Adrenal gland (tissue), 12 donors: ENCODE results near the gene RNF217. TPM values are rescaled to one million over a fixed set of nuclear protein-coding genes. Genes with fewer than 3 reads are reported as not detected.

Source experiments
- DNase-seq, 7 donors: peaks; one replicate each; pipeline ENCODE4 v3.0.0-alpha.2; 2019 to 2020
- H3K27ac ChIP-seq, 5 donors: fragments of 200-600 bp; sonication (generic) in 4 of 5; 1 replicate in 3 of 5; 2 replicates in 2 of 5; pipeline versions ENCODE4 v1.5.1 to v1.8.0; 2016 to 2020; ENCODE audit warnings: mild to moderate bottlenecking in 1 of 5
- H3K27me3 ChIP-seq: fragments of 200-600 bp; 2 replicates; pipeline ENCODE4 v1.8.0; 2021
- H3K36me3 ChIP-seq, 2 donors: fragments of 200-600 bp; replicated peaks in 1 of 2; 1 replicate in 1 of 2; 2 replicates in 1 of 2; pipeline versions ENCODE4 v1.5.1 to v1.8.0; 2018 to 2022
- H3K4me1 ChIP-seq, 2 donors: fragments of 200-600 bp; replicated peaks in 1 of 2; 1 replicate in 1 of 2; 2 replicates in 1 of 2; pipeline versions ENCODE4 v1.5.1 to v1.8.0; 2018 to 2021
- H3K4me3 ChIP-seq, 4 donors: fragments of 200-600 bp; sonication (generic) in 3 of 4; one replicate each; pipeline ENCODE4 v1.5.1; 2016 to 2018
- H3K9me3 ChIP-seq, 3 donors: fragments of 200-600 bp; sonication (generic) in 1 of 3; replicated peaks in 1 of 3; 1 replicate in 2 of 3; 2 replicates in 1 of 3; pipeline versions ENCODE4 v1.5.1 to v1.8.0; 2016 to 2021
- POLR2A ChIP-seq, 2 donors: fragments of 450-650 bp; IDR thresholded peaks; one replicate each; pipeline ENCODE4 v1.6.1; 2017; ENCODE audit warnings: antibody characterized with exemption in 2 of 2, mild to moderate bottlenecking in 2 of 2, moderate library complexity in 1 of 2
- WGBS, 4 donors: extraction: QIAGEN DNeasy Blood & Tissue Kit in 2 of 4; methylation state at CpG; one replicate each; pipeline versions ENCODE4 v1.1.5 to v1.1.7; 2013 to 2017; 5-methylcytosine and 5-hydroxymethylcytosine counted together
- intact Hi-C, 2 donors: fragments of 100-400 bp; cut with DNase I; formaldehyde crosslinking; loops; one replicate each; pipeline versions ENCODE4 v1.14.1 to v1.15.0; 2022 to 2023
- polyA plus RNA-seq, 3 donors: library from polyadenylated mRNA; stranded (reverse); fragments of 200-250 nt in 2 of 3; fragments of 350-450 nt in 1 of 3; fragmentation: Illumina TruSeq in 1 of 3; extraction: RNeasy Lipid Tissue Mini Kit (QIAGEN cat#74804) in 1 of 3; gene quantifications; one replicate each; pipeline ENCODE4 v1.2.3, GENCODE V29; 2013 to 2014
- total RNA-seq, 9 donors: library from RNA; depleted of rRNA in 4 of 9; stranded (reverse); fragments of >200 nt in 4 of 9; fragments of 120-200 nt in 1 of 9; fragmentation: NEBNext Ultra II Directional in 1 of 9; extraction: Animal tissue kit (Norgen Biotek cat#: 25700) in 1 of 9; gene quantifications; one replicate each; pipeline versions ENCODE4 v1.1.0 to v1.2.4, GENCODE V29; 2013 to 2023
- TF ChIP-seq, protein P1 (sequence below), 6 experiments: fragments of 450-650 bp in 4 of 6; fragments of 200-600 bp in 2 of 6; sonication (generic) in 1 of 6; IDR thresholded peaks; 1 replicate in 5 of 6; 2 replicates in 1 of 6; pipeline versions ENCODE4 v1.5.1 to v1.8.0; 2016 to 2021; ENCODE audit warnings: antibody characterized with exemption in 6 of 6, mild to moderate bottlenecking in 2 of 6, moderate library complexity in 1 of 6
- donor health status: healthy with polysubstance abuse.
- donor health status: Bipolar disorder and iron deficiency.
- donor health status: DM: yes; HTN: yes; CAD: no.
- donor health status: DM: no; HTN: no; CAD: no.
- donor health status: DM: no; HTN: no; CAD: no.
- donor health status: DM: yes; HTN: yes; CAD: no.

The RNF217 gene
- total and polyA plus RNA-seq, 12 donors: 4.6 to 23.0 (median 11.5) TPM

DNA sequence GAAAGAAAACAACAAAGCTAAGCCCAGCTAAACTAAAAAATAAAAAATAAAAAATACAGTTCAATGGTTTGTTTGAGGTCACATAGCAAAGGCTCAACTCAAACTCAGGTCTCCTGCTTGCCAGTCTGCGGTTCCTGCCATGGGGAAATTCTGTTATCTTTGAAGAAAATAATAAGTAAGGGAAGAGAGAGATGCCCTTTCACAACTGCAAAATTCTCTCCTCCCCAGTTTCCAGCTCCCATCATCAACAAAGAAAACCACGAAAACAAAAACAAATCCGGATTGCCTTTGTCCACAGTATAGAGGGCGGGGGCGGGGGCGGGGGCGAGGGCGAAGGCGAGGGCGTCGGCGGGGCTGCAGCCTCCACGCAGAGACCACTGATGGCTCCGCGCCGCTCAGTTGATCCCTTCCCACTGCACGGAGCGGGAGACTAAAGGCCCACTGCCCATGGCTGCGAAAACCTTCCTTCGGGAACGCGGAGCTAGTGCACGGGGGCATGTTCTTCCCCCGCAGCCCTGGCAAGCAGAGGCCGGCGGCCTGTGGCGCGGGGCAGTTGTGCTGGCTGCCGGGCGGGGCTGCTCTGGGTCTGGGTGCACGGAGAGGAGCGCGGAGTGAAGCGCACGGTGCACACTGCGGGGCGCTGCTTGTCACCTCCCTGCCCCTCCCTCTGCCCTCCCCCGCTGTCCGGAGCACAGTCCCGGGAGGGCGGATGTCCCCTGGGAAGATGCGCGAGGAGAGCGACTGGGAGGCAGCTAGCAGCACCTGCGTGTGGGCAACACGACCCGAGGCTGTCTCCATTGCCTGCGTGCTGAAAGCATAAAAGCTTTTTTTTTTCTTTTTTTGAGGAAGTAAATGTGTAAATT, 137.2 kb downstream of the RNF217 start:
- peak; percentile 62 to 75 (median 67) for DNase-seq
- H3K4me1 ChIP-seq: peaks cover 3 to 6% of the 10 kb centered on the region in 2 donors

GRCh38 chr6:125100074-125100652, 137.9 kb downstream of the RNF217 start:
- Histone ChIP-seq H3K9me3 (no peaks in the 10 kb centered on the region), H3K4me1 (peaks cover 3 to 6% of the 10 kb centered on the region in 2 donors), H3K27me3 (no peaks in the 10 kb centered on the region), H3K27ac (no peak overlapping the region), H3K4me3 (peak overlapping the region in 2 of 4 donors; percentile 27 to 57), H3K36me3 (no peaks in the 10 kb centered on the region)
- WGBS, 4 donors: 83 to 87% (median 84%) methylated on average over 10 of the region's 10 CpGs
- intact Hi-C loops: no loop called here
- no peak for TF ChIP-seq POLR2A (IDR thresholded peaks at IDR 0.05)
- TF ChIP-seq, protein P1, sequence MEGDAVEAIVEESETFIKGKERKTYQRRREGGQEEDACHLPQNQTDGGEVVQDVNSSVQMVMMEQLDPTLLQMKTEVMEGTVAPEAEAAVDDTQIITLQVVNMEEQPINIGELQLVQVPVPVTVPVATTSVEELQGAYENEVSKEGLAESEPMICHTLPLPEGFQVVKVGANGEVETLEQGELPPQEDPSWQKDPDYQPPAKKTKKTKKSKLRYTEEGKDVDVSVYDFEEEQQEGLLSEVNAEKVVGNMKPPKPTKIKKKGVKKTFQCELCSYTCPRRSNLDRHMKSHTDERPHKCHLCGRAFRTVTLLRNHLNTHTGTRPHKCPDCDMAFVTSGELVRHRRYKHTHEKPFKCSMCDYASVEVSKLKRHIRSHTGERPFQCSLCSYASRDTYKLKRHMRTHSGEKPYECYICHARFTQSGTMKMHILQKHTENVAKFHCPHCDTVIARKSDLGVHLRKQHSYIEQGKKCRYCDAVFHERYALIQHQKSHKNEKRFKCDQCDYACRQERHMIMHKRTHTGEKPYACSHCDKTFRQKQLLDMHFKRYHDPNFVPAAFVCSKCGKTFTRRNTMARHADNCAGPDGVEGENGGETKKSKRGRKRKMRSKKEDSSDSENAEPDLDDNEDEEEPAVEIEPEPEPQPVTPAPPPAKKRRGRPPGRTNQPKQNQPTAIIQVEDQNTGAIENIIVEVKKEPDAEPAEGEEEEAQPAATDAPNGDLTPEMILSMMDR (IDR thresholded peaks at IDR 0.05): no peak
- DNase-seq: no peak

More for the DNA sequence above, 137.2 kb downstream of the RNF217 start:
- H3K9me3 ChIP-seq: no peaks in the 10 kb centered on the region
- no peaks in the 10 kb centered on the region for H3K27me3 ChIP-seq
- H3K36me3 ChIP-seq: no peaks in the 10 kb centered on the region
- TF ChIP-seq POLR2A (IDR thresholded peaks at IDR 0.05): no peak
- TF ChIP-seq, protein P1 (IDR thresholded peaks at IDR 0.05): no peak
- H3K4me3 ChIP-seq: peak overlapping the region in 2 of 4 donors; percentile 27 to 57
- intact Hi-C loops: loop anchor here in 1 of 2 donors (10.0 kb wide), 1 partner anchor 145 kb away; no protein-coding TSS in a partner anchor
- WGBS, 4 donors: 0 to 1% (median 1%) methylated on average over 24 to 48 of the region's 48 CpGs
- no peak overlapping the region for H3K27ac ChIP-seq

DNA sequence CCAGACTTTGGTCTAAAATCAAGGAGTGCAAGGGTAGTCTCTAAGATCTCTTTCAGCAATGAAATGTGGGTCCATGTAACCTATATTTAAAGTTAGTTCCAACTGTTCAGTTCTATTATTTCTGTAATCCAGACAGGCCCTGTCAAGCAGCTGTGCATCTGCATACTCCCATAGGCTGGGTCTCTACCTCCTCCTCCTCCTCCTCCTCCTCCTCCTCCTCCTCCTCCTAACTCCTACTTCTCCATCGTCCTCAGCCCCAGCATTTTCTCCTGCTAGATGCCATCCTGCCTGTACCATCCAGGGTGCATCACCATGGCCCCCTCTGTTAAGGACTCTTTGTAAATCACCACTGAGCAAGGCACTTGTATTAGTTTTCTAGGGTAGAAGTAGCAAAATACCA, 138.9 kb downstream of the RNF217 start:
- no peak for DNase-seq
- Histone ChIP-seq H3K27me3 (no peaks in the 10 kb centered on the region), H3K27ac (no peak overlapping the region), H3K9me3 (no peaks in the 10 kb centered on the region), H3K4me1 (peaks cover 3 to 6% of the 10 kb centered on the region in 2 donors), H3K36me3 (no peaks in the 10 kb centered on the region), H3K4me3 (no peak overlapping the region)
- WGBS, 4 donors: 55 to 89% (median 67%) methylated on average over 1 of the region's 1 CpG
- TF ChIP-seq, protein P1 (IDR thresholded peaks at IDR 0.05): no peak
- TF ChIP-seq POLR2A (IDR thresholded peaks at IDR 0.05): no peak
- intact Hi-C loops: no loop called here

DNA sequence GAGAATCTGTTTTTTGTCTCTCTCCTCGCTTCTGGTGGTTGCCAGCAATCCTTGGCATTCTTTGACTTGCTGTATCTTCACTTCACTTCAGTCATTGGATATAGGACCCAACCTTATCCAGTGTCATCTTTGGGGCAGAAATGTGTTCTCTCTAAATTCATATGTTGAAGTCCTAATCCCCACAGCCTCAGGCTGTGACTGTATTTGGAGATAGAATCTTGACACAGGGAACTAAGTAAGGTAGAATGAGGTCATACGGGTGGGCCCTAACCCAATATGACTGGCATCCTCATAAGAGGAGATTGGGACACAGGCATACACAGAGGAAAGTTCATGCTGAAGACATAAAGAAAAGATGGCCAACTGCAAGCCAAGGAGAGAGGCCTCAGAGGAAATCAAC, 139.4 kb downstream of the RNF217 start:
- 89 to 98% (median 94%) methylated on average over 2 of the region's 2 CpGs for WGBS, 4 donors
- Histone ChIP-seq H3K27ac (no peak overlapping the region), H3K36me3 (no peaks in the 10 kb centered on the region), H3K9me3 (no peaks in the 10 kb centered on the region), H3K27me3 (no peaks in the 10 kb centered on the region), H3K4me1 (peaks cover 3 to 6% of the 10 kb centered on the region in 2 donors), H3K4me3 (no peak overlapping the region)
- no peak for DNase-seq
- intact Hi-C loops: no loop called here
- TF ChIP-seq, protein P1 (IDR thresholded peaks at IDR 0.05): no peak
- no peak for TF ChIP-seq POLR2A (IDR thresholded peaks at IDR 0.05)
